H9 (cell line): ENCODE data around the gene SLC6A3. TPM values are rescaled to one million over a fixed set of nuclear protein-coding genes. Genes with fewer than 3 reads are reported as not detected.

ENCODE experiments used
- DNase-seq: peaks from one replicate; pipeline ENCODE4 v3.0.0-alpha.2; 2017
- H2AFZ ChIP-seq: one replicate; pipeline ENCODE4 v1.6.1; 2013; ENCODE audit warnings: mild to moderate bottlenecking, low read length, control low read depth, moderate library complexity
- H2AK5ac ChIP-seq: 2 replicates; pipeline ENCODE4 v1.6.1; 2013; ENCODE audit warnings: low read length, control low read depth, mixed read lengths; ENCODE audit not compliant: insufficient read length
- H2BK120ac ChIP-seq: one replicate; pipeline ENCODE4 v1.6.1; 2013; ENCODE audit warnings: low read depth, mild to moderate bottlenecking, low read length, control low read depth, inconsistent platforms; ENCODE audit not compliant: poor library complexity, severe bottlenecking
- H2BK12ac ChIP-seq: 2 replicates; pipeline ENCODE4 v1.6.1; 2013; ENCODE audit warnings: low read length, control low read depth, mixed read lengths, low read depth; ENCODE audit not compliant: insufficient read length
- H2BK15ac ChIP-seq: 2 replicates; pipeline ENCODE4 v1.6.1; 2013; ENCODE audit warnings: low read depth, low read length, control low read depth
- H2BK20ac ChIP-seq: one replicate; pipeline ENCODE4 v1.6.1; 2013; ENCODE audit warnings: low read depth, mild to moderate bottlenecking, low read length, control low read depth, inconsistent platforms; ENCODE audit not compliant: poor library complexity, severe bottlenecking
- H2BK5ac ChIP-seq: 2 replicates; pipeline ENCODE4 v1.6.1; 2013; ENCODE audit warnings: low read length, control low read depth, mixed read lengths; ENCODE audit not compliant: insufficient read length
- H3K14ac ChIP-seq: 2 replicates; pipeline ENCODE4 v1.6.1; 2013; ENCODE audit warnings: low read length, control low read depth; ENCODE audit not compliant: insufficient read depth
- H3K18ac ChIP-seq: 2 replicates; pipeline ENCODE4 v1.6.1; 2013; ENCODE audit warnings: low read depth, mild to moderate bottlenecking, mixed read lengths, low read length, control low read depth; ENCODE audit not compliant: insufficient read length
- H3K23ac ChIP-seq: 2 replicates; pipeline ENCODE4 v1.6.1; 2013; ENCODE audit warnings: low read length, control low read depth, mixed read lengths, low read depth; ENCODE audit not compliant: insufficient read length
- H3K23me2 ChIP-seq: 2 replicates; pipeline ENCODE4 v1.6.1; 2013; ENCODE audit warnings: low read depth, mild to moderate bottlenecking, mixed read lengths, low read length, control low read depth; ENCODE audit not compliant: insufficient read length, poor library complexity, severe bottlenecking
- H3K27ac ChIP-seq: 2 replicates; pipeline ENCODE4 v1.5.1; 2013; ENCODE audit warnings: low read length, control low read depth, mixed read lengths, low read depth; ENCODE audit not compliant: insufficient read length
- H3K27me3 ChIP-seq: 2 replicates; pipeline ENCODE4 v1.6.1; 2013; ENCODE audit warnings: low read length, control low read depth, inconsistent platforms; ENCODE audit not compliant: insufficient read depth
- H3K4ac ChIP-seq: 2 replicates; pipeline ENCODE4 v1.6.1; 2013; ENCODE audit warnings: low read depth, mild to moderate bottlenecking, control low read depth, inconsistent platforms, low read length, moderate library complexity
- H3K4me1 ChIP-seq: 2 replicates; pipeline ENCODE4 v1.6.1; 2013; ENCODE audit warnings: low read length, control low read depth, inconsistent platforms; ENCODE audit not compliant: insufficient read depth
- H3K4me2 ChIP-seq: 2 replicates; pipeline ENCODE4 v1.6.1; 2013; ENCODE audit warnings: low read length, control low read depth, mixed read lengths; ENCODE audit not compliant: insufficient read length, insufficient read depth
- H3K56ac ChIP-seq: 2 replicates; pipeline ENCODE4 v1.6.1; 2013; ENCODE audit warnings: low read depth, mild to moderate bottlenecking, mixed read lengths, low read length, control low read depth; ENCODE audit not compliant: insufficient read length
- H3K79me1 ChIP-seq: 2 replicates; pipeline ENCODE4 v1.6.1; 2013; ENCODE audit warnings: low read depth, mild to moderate bottlenecking, moderate library complexity, low read length, control low read depth, inconsistent platforms; ENCODE audit not compliant: insufficient read depth, poor library complexity, severe bottlenecking
- H3K79me2 ChIP-seq: 2 replicates; pipeline ENCODE4 v1.6.1; 2013; ENCODE audit warnings: low read length, control low read depth, inconsistent platforms; ENCODE audit not compliant: insufficient read depth
- H3K9ac ChIP-seq: 2 replicates; pipeline ENCODE4 v1.6.1; 2013; ENCODE audit warnings: low read length, control low read depth, mixed read lengths; ENCODE audit not compliant: insufficient read length; ENCODE audit errors: extremely low read depth
- H3K9me3 ChIP-seq: one replicate; pipeline ENCODE4 v1.6.1; 2013; ENCODE audit warnings: low read depth, low read length, inconsistent platforms; ENCODE audit not compliant: control insufficient read depth
- H3T11ph ChIP-seq: one replicate; pipeline ENCODE4 v1.6.1; 2013; ENCODE audit warnings: mild to moderate bottlenecking, low read length, control low read depth, inconsistent platforms
- H4K20me1 ChIP-seq: one replicate; pipeline ENCODE4 v1.6.1; 2013; ENCODE audit not compliant: control insufficient read depth, insufficient read length, insufficient read depth
- H4K5ac ChIP-seq: 2 replicates; pipeline ENCODE4 v1.6.1; 2013; ENCODE audit warnings: low read depth, mild to moderate bottlenecking, mixed read lengths, low read length, control low read depth; ENCODE audit not compliant: insufficient read length
- H4K8ac ChIP-seq: replicated peaks from 2 replicates; pipeline ENCODE4 v1.6.1; 2013; ENCODE audit warnings: low read length, control low read depth, mixed read lengths, low read depth; ENCODE audit not compliant: insufficient read length
- H4K91ac ChIP-seq: 2 replicates; pipeline ENCODE4 v1.6.1; 2013; ENCODE audit warnings: low read depth, mild to moderate bottlenecking, moderate library complexity, mixed read lengths, low read length, control low read depth; ENCODE audit not compliant: insufficient read length
- H3K27ac Mint-ChIP-seq, 3 experiments: 2 replicates in 2 of 3; 3 replicates in 1 of 3; pipeline ENCODE4 v1.8.0; 2020 to 2021; ENCODE audit warnings: mixed read lengths in 3 of 3, mild to moderate bottlenecking in 1 of 3, moderate library complexity in 1 of 3
- H3K27me3 Mint-ChIP-seq: 2 replicates; pipeline ENCODE4 v1.8.0; 2021; ENCODE audit warnings: low read depth, mild to moderate bottlenecking, moderate library complexity, mixed read lengths
- H3K36me3 Mint-ChIP-seq, 3 experiments: 2 replicates in 2 of 3; 3 replicates in 1 of 3; pipeline ENCODE4 v1.8.0; 2020 to 2021; ENCODE audit warnings: low read depth in 3 of 3, mixed read lengths in 3 of 3; ENCODE audit not compliant: insufficient read depth in 1 of 3
- H3K4me1 Mint-ChIP-seq, 2 experiments: 2 replicates each; pipeline ENCODE4 v1.8.0; 2020; ENCODE audit warnings: mixed read lengths in 2 of 2
- H3K4me3 Mint-ChIP-seq, 2 experiments: 2 replicates in 1 of 2; 3 replicates in 1 of 2; pipeline ENCODE4 v1.8.0; 2020 to 2021; ENCODE audit warnings: mild to moderate bottlenecking in 2 of 2, mixed read lengths in 2 of 2, moderate library complexity in 1 of 2
- H3K9me3 Mint-ChIP-seq, 2 experiments: 2 replicates in 1 of 2; 3 replicates in 1 of 2; pipeline ENCODE4 v1.8.0; 2020; ENCODE audit warnings: mild to moderate bottlenecking in 2 of 2, mixed read lengths in 2 of 2, moderate library complexity in 1 of 2
- CTCF ChIP-seq: fragments of 200-600 bp; sonication (generic); conservative IDR thresholded peaks from 3 replicates; pipeline ENCODE4 v1.8.0; 2021; ENCODE audit warnings: antibody characterized with exemption, mild to moderate bottlenecking
- WGBS: extraction: QIAGEN DNeasy Blood & Tissue Kit; methylation state at CpG from one replicate; pipeline ENCODE4 v1.1.7; 2013; ENCODE audit warnings: missing lambda C conversion rate, low lambda C conversion rate, mixed read lengths; ENCODE audit not compliant: insufficient read length; ENCODE audit errors: extremely low coverage; 5-methylcytosine and 5-hydroxymethylcytosine counted together
- total RNA-seq: library from RNA; stranded (reverse); gene quantifications from 2 replicates; pipeline ENCODE4 v1.2.1, GENCODE V29; 2021

The SLC6A3 gene
- total RNA-seq, 1 experiment from 2014 or later: 0.61 TPM

DNA sequence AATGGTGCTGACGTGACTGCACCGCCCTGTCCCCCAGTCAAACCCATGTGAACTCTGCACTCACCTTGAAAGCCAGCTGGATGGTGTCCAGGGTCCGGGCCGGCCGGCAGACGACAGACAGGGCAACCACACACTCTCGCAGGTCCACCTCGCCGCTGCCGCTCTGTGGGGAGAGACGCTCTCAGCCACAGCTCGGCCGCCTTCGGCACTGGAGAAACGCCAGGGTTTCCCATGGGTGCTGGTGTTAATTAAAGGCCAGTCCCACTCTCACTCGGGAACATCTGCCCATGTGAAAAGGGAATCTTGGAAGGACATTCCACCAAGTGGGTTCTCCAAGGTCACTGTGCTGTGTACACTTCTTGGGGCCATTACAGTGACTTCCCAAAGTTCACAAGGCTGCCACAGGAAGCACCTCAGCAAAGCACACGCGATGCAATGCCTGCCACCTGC is 25.5 kb upstream of the SLC6A3 start:
- no peak overlapping the region for H3K23ac ChIP-seq
- no peak overlapping the region for H3K56ac ChIP-seq
- Mint-ChIP-seq H3K9me3 (peaks cover 1 to 2% of the 10 kb centered on the region in 2 experiments; a peak in 3 of 5 replicates), H3K36me3 (peaks cover 45 to 89% (median 84%) of the 10 kb centered on the region in 3 experiments), H3K27ac (no peak overlapping the region), H3K27me3 (no peaks in the 10 kb centered on the region; the same call in 1 of the 2 replicates), H3K4me3 (no peak overlapping the region), H3K4me1 (peaks cover 0 to 5% of the 10 kb centered on the region in 2 experiments; a peak in 1 of 4 replicates)
- no peak overlapping the region for H3T11ph ChIP-seq
- no peaks in the 10 kb centered on the region for H3K79me1 ChIP-seq
- H3K4me1 ChIP-seq: no peaks in the 10 kb centered on the region
- no peak overlapping the region for H2BK5ac ChIP-seq
- no peak overlapping the region for H3K4ac ChIP-seq
- no peak overlapping the region for H4K91ac ChIP-seq
- H3K79me2 ChIP-seq: no peaks in the 10 kb centered on the region; the same call in 1 of the 2 replicates
- no peak overlapping the region for H4K8ac ChIP-seq
- no peak overlapping the region for H2BK12ac ChIP-seq
- no peak overlapping the region for H3K14ac ChIP-seq
- H4K5ac ChIP-seq: no peak overlapping the region
- H3K18ac ChIP-seq: no peak overlapping the region
- H3K9me3 ChIP-seq: no peaks in the 10 kb centered on the region
- H3K27me3 ChIP-seq: no peaks in the 10 kb centered on the region
- whole genome bisulfite sequencing: no CpG with 5 or more reads among the region's 18 CpGs
- no peaks in the 10 kb centered on the region for H4K20me1 ChIP-seq
- no peaks in the 10 kb centered on the region for H3K23me2 ChIP-seq
- no peak overlapping the region for H3K27ac ChIP-seq
- H3K9ac ChIP-seq: no peak overlapping the region
- H2BK120ac ChIP-seq: no peak overlapping the region
- no peak for TF ChIP-seq CTCF
- H2AK5ac ChIP-seq: no peak overlapping the region
- no peak for DNase-seq
- no peak overlapping the region for H2AFZ ChIP-seq
- H2BK20ac ChIP-seq: no peak overlapping the region
- no peak overlapping the region for H3K4me2 ChIP-seq
- no peak overlapping the region for H2BK15ac ChIP-seq
